ENCODE measurements around the gene NTSR2.

DNA sequence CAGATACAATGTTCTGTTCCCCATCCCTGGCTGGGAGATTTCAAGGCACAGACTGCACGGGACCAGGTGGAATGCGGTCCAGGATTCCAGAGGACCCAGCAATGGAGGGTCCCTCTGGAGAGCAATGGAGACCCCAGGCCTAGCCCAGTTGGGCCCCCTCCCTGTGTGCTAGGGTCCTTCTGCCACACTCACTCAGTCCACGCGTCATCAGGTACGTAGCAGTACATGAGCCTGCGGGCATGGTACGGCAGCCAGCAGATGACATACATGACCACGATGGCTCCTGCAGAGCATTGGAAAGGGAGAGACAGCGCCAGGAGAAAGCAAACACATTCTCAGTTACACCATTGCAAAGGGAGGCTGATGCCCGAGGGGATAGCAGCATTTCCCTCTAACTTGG is 10.1 kb downstream of the NTSR2 start:
- TF ChIP-seq POLR2AphosphoS5 (IDR thresholded peaks at IDR 0.05; ENCODE audit: low read length) (no peak), POLR2A (IDR thresholded peaks at IDR 0.05; ENCODE audit: low read depth, low read length) (no peak), ATF2 (IDR thresholded peaks at IDR 0.05; ENCODE audit: low read length) (no peak), MAX (IDR thresholded peaks at IDR 0.05; ENCODE audit: low read depth, low read length) (no peak)
